Cardiac fibroblast (primary cell): ENCODE measurements around the gene ATG14.
"Not testable (repeated sequence)": the region's sequence is repeated elsewhere in the genome, so short reads cannot be mapped to it uniquely, and the experiment has no call there.

Experiments
- DNase-seq, 2 donors: peaks; one replicate each; pipeline versions ENCODE4 v3.0.0 to v3.0.0-alpha.2; 2010; ENCODE audit warnings: low read depth in 2 of 2
- H3K4me3 ChIP-seq, 2 donors: replicated peaks in 1 of 2; 1 replicate in 1 of 2; 2 replicates in 1 of 2; pipeline ENCODE4 v1.5.1; 2011; ENCODE audit warnings: low read depth in 2 of 2, low read length in 2 of 2, mild to moderate bottlenecking in 2 of 2, moderate library complexity in 1 of 2
- TF ChIP-seq, protein P1 (sequence below): IDR thresholded peaks from one replicate; pipeline ENCODE4 v1.5.1; 2011; ENCODE audit warnings: low read depth, mild to moderate bottlenecking, low read length, inconsistent platforms

ATG14 gene

DNA sequence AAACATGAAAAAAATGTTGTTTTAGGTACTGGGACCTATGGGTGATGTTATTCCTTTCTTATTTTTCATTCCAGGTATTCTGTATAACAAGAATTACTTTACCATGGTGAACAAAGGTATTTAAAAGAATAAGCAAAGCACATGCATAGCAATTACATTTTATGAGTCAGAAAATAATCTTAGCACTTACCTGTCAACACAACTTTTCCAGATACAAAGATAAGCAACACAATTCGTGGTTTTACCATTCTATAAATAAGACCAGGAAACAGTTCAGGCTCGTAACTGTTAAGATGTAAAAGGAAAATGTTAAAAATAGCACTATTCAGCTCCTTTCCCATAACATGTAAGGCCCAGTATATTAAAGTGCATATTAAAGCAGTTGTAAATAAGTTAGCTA lies 12.3 kb upstream of the ATG14 start:
- TF ChIP-seq, protein P1, sequence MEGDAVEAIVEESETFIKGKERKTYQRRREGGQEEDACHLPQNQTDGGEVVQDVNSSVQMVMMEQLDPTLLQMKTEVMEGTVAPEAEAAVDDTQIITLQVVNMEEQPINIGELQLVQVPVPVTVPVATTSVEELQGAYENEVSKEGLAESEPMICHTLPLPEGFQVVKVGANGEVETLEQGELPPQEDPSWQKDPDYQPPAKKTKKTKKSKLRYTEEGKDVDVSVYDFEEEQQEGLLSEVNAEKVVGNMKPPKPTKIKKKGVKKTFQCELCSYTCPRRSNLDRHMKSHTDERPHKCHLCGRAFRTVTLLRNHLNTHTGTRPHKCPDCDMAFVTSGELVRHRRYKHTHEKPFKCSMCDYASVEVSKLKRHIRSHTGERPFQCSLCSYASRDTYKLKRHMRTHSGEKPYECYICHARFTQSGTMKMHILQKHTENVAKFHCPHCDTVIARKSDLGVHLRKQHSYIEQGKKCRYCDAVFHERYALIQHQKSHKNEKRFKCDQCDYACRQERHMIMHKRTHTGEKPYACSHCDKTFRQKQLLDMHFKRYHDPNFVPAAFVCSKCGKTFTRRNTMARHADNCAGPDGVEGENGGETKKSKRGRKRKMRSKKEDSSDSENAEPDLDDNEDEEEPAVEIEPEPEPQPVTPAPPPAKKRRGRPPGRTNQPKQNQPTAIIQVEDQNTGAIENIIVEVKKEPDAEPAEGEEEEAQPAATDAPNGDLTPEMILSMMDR: no peak
- no peak for DNase-seq
- no peak overlapping the region for H3K4me3 ChIP-seq

DNA sequence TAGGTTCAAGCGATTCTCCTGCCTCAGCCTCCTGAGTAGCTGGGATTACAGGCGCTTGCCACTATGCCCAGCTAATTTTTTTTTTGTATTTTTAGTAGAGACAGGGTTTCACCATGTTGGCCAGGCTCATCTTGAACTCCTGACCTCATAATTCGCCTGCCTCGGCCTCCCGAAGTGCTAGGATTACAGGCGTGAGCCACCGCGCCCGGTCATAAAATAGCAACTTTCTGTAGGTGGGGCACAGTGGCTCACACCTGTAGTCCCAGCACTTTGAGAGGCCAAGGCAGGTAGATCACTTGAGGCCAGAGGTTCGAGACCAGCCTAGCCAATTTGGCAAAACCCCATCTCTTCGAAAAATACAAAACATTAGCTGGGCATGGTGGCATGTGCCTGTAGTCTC lies 10.7 kb upstream of the ATG14 start:
- H3K4me3 ChIP-seq, DNase-seq: not testable (repeated sequence)

DNA sequence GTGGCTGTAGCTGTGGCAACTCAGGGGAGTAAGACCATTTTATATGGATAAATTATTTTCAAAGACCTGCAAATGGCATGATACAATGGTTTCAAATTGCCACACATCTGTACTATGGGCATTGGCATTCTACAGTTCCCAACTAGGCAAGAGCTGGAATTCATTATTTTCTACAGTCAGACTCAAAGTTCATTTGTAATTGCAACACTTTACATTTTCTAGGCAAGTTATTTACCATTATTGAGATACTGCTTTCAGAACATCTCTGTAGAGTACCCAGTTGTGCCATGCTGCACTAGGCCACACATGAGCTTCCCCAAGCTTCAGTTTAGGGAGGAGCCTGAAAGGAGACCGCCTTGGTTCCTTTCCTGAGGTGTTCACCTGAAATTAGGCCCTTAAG lies 8.0 kb upstream of the ATG14 start:
- TF ChIP-seq, protein P1: no peak
- no peak for DNase-seq

DNA sequence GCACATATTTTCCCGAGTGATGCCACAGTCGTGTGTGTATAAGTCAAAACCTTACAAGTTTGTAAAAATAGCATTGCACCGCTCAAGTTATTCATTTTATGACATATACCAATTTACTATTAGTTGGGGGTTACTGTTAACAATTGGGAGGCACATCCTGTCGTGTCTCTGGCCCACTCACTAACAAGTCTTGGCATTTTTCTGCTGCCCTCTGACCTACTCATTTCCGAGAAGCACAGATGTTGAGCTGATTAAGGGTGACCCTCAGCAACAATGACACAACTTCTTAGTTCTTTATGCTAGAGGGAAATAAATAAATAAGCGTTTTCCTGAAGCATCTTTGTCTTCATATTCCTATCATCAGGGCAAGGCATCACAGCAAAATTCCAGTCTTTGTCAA lies 6.8 kb upstream of the ATG14 start:
- DNase-seq: no peak
- no peak overlapping the region for H3K4me3 ChIP-seq
- TF ChIP-seq, protein P1: no peak

More for the DNA sequence above, 8.0 kb upstream of the ATG14 start:
- H3K4me3 ChIP-seq: no peak overlapping the region

DNA sequence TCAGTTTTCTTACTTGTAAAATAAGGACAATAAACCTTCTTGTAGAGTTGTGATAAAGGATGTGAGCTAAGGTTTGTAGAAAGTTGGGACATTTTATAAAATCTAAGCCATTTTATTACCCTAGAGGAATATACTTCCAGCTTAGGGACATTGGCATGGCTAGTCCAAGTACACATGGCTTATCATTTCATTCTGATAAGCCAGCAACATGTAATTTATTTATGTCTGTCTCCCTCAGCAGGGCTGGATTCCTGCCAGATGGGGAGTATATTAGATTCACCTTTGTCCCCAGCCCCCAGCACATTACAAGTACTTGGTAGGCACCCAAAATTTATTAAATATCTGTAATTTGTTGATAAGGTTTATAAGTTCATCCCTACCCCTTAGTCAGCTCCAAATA lies 6.3 kb upstream of the ATG14 start:
- DNase-seq: no peak
- TF ChIP-seq, protein P1: no peak
- no peak overlapping the region for H3K4me3 ChIP-seq

DNA sequence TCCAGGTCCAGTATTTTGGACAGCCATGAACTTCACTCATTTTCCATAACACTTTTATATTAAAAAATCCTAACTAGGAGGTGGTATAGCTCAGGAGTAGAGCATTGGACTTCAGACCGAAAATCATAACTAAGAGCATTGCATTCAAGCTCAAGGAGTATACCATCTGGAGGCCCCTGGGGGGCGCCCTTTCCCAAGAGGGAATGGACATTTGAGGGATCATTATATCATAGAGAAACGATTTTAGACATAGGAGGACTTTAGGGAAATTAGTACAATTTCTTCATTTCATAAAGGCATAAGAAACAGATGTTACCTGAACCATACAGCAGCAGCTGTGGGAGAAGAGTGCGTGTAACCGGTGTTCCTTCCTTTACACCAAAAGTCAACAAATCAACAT lies 5.2 kb upstream of the ATG14 start:
- DNase-seq: peak; percentile 21 to 36
- no peak overlapping the region for H3K4me3 ChIP-seq
- TF ChIP-seq, protein P1: peak; percentile 57

DNA sequence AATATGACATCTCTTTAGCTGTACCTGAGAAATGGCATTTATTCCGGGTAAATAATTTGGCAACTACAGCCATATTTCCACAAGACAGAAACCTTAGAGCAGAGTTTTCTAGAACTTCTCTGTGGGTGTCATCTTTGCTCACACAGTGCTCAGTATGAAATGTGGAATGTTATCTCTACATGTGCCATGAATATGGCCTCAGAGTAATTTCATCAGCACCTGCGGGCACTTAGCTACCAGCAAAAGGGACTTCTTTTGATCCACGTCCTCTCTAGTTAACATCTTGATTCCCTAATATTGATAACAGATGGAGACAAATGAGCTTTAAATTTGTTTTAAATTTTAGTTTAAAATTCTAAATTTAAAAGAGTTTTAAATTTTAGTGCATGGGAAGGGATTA lies 2.9 kb upstream of the ATG14 start:
- DNase-seq: no peak
- TF ChIP-seq, protein P1: no peak
- no peak overlapping the region for H3K4me3 ChIP-seq
